K562 (cell line): ENCODE measurements around the gene VWF. TPM values are rescaled to one million over a fixed set of nuclear protein-coding genes. Genes with fewer than 3 reads are reported as not detected.

Source experiments
- ATAC-seq: fragments of 200-7000 bp; cut with Tn5 transposase; 3 replicates; pipeline ENCODE4 v1.9.1; 2020; ENCODE audit warnings: moderate library complexity
- BruUV-seq: library from RNA; stranded (reverse); fragments of 400-500 nt; replicated peaks from 2 replicates; lab custom pipeline; 2021; lab: Mats Ljungman, UMichigan
- CTCF ChIA-PET: fragments of 300-600 bp; formaldehyde crosslinking; extraction: SDS; loops from one replicate; lab custom pipeline; 2021; ENCODE audit warnings: low intra/inter-chr PET ratio; lab: Yijun Ruan, JAX
- POLR2A ChIA-PET: fragments of 300-600, 350-650 bp; sonication (Branson Sonifier 250); formaldehyde crosslinking; extraction: SDS; loops from one replicate; lab custom pipeline; 2021; ENCODE audit warnings: antibody characterized with exemption, inconsistent platforms; lab: Yijun Ruan, JAX
- DNase-seq, 4 experiments: peaks; one replicate each; pipeline versions ENCODE4 v3.0.0 to v3.0.0-alpha.2; 2011 to 2018; ENCODE audit warnings: low spot score in 3 of 4, mixed read lengths in 3 of 4; ENCODE audit errors: extremely low read depth in 1 of 4
- FAIRE-seq: peaks from 2 replicates; lab custom pipeline; 2011; peaks lifted over from hg19 to GRCh38; lab: Jason Lieb, UNC
- H2AFZ ChIP-seq: 2 replicates; pipeline ENCODE4 v1.6.0; 2011; ENCODE audit warnings: low read depth, low read length, control low read depth, inconsistent platforms
- H3K27ac ChIP-seq: fragments of 200-600 bp; 3 replicates; pipeline ENCODE4 v1.8.0; 2011; ENCODE audit warnings: low read depth, mild to moderate bottlenecking, control low read depth, inconsistent platforms, low read length, moderate library complexity, mixed read lengths; ENCODE audit errors: extremely low read depth
- H3K27me3 ChIP-seq, 2 experiments: fragments of 300-600 bp in 1 of 2; 2 replicates in 1 of 2; 3 replicates in 1 of 2; pipeline versions ENCODE4 v1.6.0 to v1.8.0; 2011; ENCODE audit warnings: inconsistent platforms in 2 of 2, low read length in 2 of 2, mild to moderate bottlenecking in 1 of 2, mixed read lengths in 1 of 2, moderate library complexity in 1 of 2; ENCODE audit not compliant: control insufficient read depth in 2 of 2, insufficient read depth in 2 of 2
- H3K36me3 ChIP-seq: fragments of 300-600 bp; 3 replicates; pipeline ENCODE4 v1.8.0; 2011; ENCODE audit warnings: mild to moderate bottlenecking, low read length, inconsistent platforms; ENCODE audit not compliant: control insufficient read depth, insufficient read depth
- H3K4me1 ChIP-seq, 2 experiments: fragments of 200-600 bp in 1 of 2; replicated peaks in 1 of 2; 2 replicates in 1 of 2; 3 replicates in 1 of 2; pipeline versions ENCODE4 v1.5.1 to v1.8.0; 2011; ENCODE audit warnings: inconsistent platforms in 2 of 2, low read length in 2 of 2, mild to moderate bottlenecking in 1 of 2, mixed read lengths in 1 of 2, moderate library complexity in 1 of 2; ENCODE audit not compliant: control insufficient read depth in 2 of 2, insufficient read depth in 2 of 2
- H3K4me2 ChIP-seq: 2 replicates; pipeline ENCODE4 v1.6.1; 2011; ENCODE audit warnings: low read length, control low read depth, inconsistent platforms, mixed read lengths; ENCODE audit not compliant: insufficient read depth
- H3K4me3 ChIP-seq: fragments of 200-600 bp; sonication (generic), shearing (Covaris generic); 2 replicates; pipeline ENCODE4 v1.5.1; 2016; ENCODE audit warnings: control low read depth, inconsistent platforms
- H3K79me2 ChIP-seq: fragments of 200-600 bp; 3 replicates; pipeline ENCODE4 v1.8.0; 2011; ENCODE audit warnings: low read length, inconsistent platforms; ENCODE audit not compliant: control insufficient read depth, insufficient read depth
- H3K9ac ChIP-seq, 2 experiments: 2 replicates each; pipeline versions ENCODE4 v1.6.0 to v1.6.1; 2011; ENCODE audit warnings: low read depth in 2 of 2, low read length in 2 of 2, control low read depth in 1 of 2, inconsistent platforms in 1 of 2, mild to moderate bottlenecking in 1 of 2, mixed read lengths in 1 of 2; ENCODE audit not compliant: insufficient read depth in 1 of 2
- H3K9me1 ChIP-seq: one replicate; pipeline ENCODE4 v1.6.0; 2011; ENCODE audit warnings: inconsistent platforms, mild to moderate bottlenecking, low read length, moderate library complexity; ENCODE audit not compliant: control insufficient read depth, insufficient read depth
- H3K9me3 ChIP-seq: replicated peaks from 2 replicates; pipeline ENCODE4 v1.5.1; 2011; ENCODE audit warnings: low read depth, low read length, inconsistent platforms; ENCODE audit not compliant: control insufficient read depth, insufficient read depth
- H4K20me1 ChIP-seq: replicated peaks from 2 replicates; pipeline ENCODE4 v1.6.1; 2011; ENCODE audit warnings: low read length, inconsistent platforms, mixed read lengths; ENCODE audit not compliant: control insufficient read depth, insufficient read depth
- CTCF ChIP-seq, 3 experiments: IDR thresholded peaks in 2 of 3; conservative IDR thresholded peaks in 1 of 3; 2 replicates each; pipeline ENCODE4 v1.5.1; 2011 to 2012; ENCODE audit warnings: low read length in 3 of 3, mild to moderate bottlenecking in 3 of 3, control low read depth in 2 of 3, improper control_type of control experiment in 1 of 3, inconsistent platforms in 1 of 3, low read depth in 1 of 3, mixed read lengths in 1 of 3, moderate library complexity in 1 of 3; ENCODE audit not compliant: insufficient read depth in 2 of 3
- ZNF121 ChIP-seq: sonication (generic); formaldehyde crosslinking; conservative IDR thresholded peaks from 2 replicates; pipeline ENCODE4 v1.8.0; 2022; ENCODE audit warnings: missing genetic modification reagents
- WGBS: fragments of 100-300 bp; shearing (Covaris generic); methylation state at CpG from one replicate; pipeline ENCODE4 v1.1.6; 2016; ENCODE audit warnings: low coverage, mixed read lengths; ENCODE audit not compliant: insufficient coverage; ENCODE audit errors: missing lambda C conversion rate; 5-methylcytosine and 5-hydroxymethylcytosine counted together
- in situ Hi-C: fragments of 300-500 bp; cut with MboI; formaldehyde crosslinking; loops from 4 replicates; pipeline ENCODE4 v1.15.0; 2018; ENCODE audit warnings: inconsistent platforms, mixed read lengths
- intact Hi-C: fragments of 100-400 bp; cut with micrococcal nuclease; formaldehyde crosslinking; loops from 2 replicates; pipeline ENCODE4 v1.14.2; 2022
- polyA plus RNA-seq, 8 experiments: library from polyadenylated mRNA; depleted of rRNA in 4 of 8; stranded (reverse) in 5 of 8; unstranded in 3 of 8; fragments of >200 nt; fragmentation: Nextera tagmentation in 2 of 8; fragmentation: Illumina TruSeq in 1 of 8; extraction: Ambion mirVana in 2 of 8; extraction: Trizol in 1 of 8; gene quantifications; 2 replicates each; pipeline versions ENCODE4 v1.2.1 to v1.2.3, GENCODE V29; 2011 to 2014; ENCODE audit warnings: inconsistent platforms in 1 of 8, missing spikeins in 1 of 8
- total RNA-seq, 7 experiments: library from RNA; depleted of rRNA in 6 of 7; stranded (reverse); fragments of >200 nt in 6 of 7; fragmentation: Illumina TruSeq in 2 of 7; extraction: Trizol in 2 of 7; gene quantifications; 2 replicates each; pipeline versions ENCODE4 v1.2.1 to v1.2.3, GENCODE V29; 2011 to 2021; ENCODE audit warnings: low replicate concordance in 1 of 7

VWF gene
- total and polyA plus RNA-seq, 9 of the 15 experiments (the other 6 are each of a cell fraction or from before 2014, with no cell fraction given): 0.53 TPM; not detected in 8

- Histone ChIP-seq H3K9me1 (no peaks in the 10 kb centered on the region), H3K27ac (no peak overlapping the region)
- intact Hi-C loops: loop anchor here (2.0 kb wide), 1 partner anchor 126 kb away; no protein-coding TSS in a partner anchor
- DNase-seq: peak; percentile 16 to 30 (median 24)
- in situ Hi-C loops: no loop called here
- POLR2A ChIA-PET: no interaction called here
- peak; percentile 62 to 71 (median 68) for TF ChIP-seq CTCF (IDR thresholded peaks at IDR 0.05 in 2 of 3, conservative IDR thresholded peaks at IDR 0.05 in 1 of 3; ENCODE audit: insufficient read depth in 2 of 3, low read depth in 1 of 3, low read length in 3 of 3)
- no peak for TF ChIP-seq ZNF121 (CRISPR knock-in tag)
- TF ChIP-seq, all 486 proteins: peak for 1
- Histone ChIP-seq H3K79me2 (no peaks in the 10 kb centered on the region), H3K4me3 (no peak overlapping the region), H3K36me3 (no peaks in the 10 kb centered on the region), H3K9ac (no peak overlapping the region), H2AFZ (no peak overlapping the region), H3K27me3 (peaks cover 0 to 19% of the 10 kb centered on the region in 2 experiments; a peak in 2 of 5 replicates), H3K9me3 (no peaks in the 10 kb centered on the region), H3K4me1 (no peaks in the 10 kb centered on the region), H4K20me1 (no peaks in the 10 kb centered on the region), H3K4me2 (no peak overlapping the region)
- peak; percentile 70 for ATAC-seq
- peak; percentile 40 for FAIRE-seq
- BruUV-seq: no TSS peak
- CTCF ChIA-PET: interaction anchor here (1.3 kb wide), 1 partner anchor 125 kb away, joined by 7 read pairs; no protein-coding TSS in a partner anchor
- under 1% methylated on average over 16 of the region's 19 CpGs for WGBS
These were observed 211.8 kb downstream of the VWF start for GRCh38 chr12:5912437-5913334.
